T47D (cell line): ENCODE measurements around the gene NCAPD3.

Experiments
- DNase-seq, 2 experiments: peaks; one replicate each; pipeline versions ENCODE4 v3.0.0 to v3.0.0-alpha.2; 2011 to 2012; ENCODE audit warnings: low read depth in 1 of 2, low spot score in 1 of 2
- JUND ChIP-seq: IDR thresholded peaks from 2 replicates; pipeline ENCODE4 v1.6.1; 2012; ENCODE audit warnings: low read depth
- in situ Hi-C: cut with HindIII; loops from 2 replicates; pipeline ENCODE4 v1.10.0; 2016; ENCODE audit warnings: low sequenced_read_pairs, low pct_unique_long_range_greater_than_20kb

NCAPD3 gene

GRCh38 chr11:134142536-134142935 is 81.2 kb downstream of the NCAPD3 start:
- TF ChIP-seq JUND, result no peak
- no peak for DNase-seq
- in situ Hi-C loops, result no loop called here

GRCh38 chr11:134140961-134141490 is 82.7 kb downstream of the NCAPD3 start:
- in situ Hi-C loops, result no loop called here
- no peak for DNase-seq
- TF ChIP-seq JUND, result no peak

DNA sequence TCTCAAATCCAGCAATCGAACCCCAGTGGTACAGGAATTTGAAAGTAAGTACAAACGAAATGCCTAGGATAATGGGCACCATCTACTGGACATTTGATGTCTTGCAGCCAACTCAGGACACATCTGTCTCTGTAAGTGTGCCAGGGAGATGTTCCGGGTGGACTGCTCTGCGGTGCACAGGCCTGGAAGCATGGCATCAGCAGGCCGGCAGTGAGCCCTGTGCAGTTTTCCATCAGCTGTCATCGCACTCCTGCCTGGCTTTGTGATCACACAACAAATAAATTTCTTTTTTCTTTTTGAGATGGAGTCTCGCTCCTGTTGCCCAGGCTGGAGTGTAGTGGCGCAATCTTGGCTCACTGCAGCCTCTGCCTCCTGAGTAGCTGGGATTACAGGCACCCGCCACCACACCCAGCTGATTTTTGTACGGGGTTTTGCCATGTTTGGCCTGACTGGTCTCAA is 83.9 kb downstream of the NCAPD3 start:
- in situ Hi-C loops, result no loop called here

DNA sequence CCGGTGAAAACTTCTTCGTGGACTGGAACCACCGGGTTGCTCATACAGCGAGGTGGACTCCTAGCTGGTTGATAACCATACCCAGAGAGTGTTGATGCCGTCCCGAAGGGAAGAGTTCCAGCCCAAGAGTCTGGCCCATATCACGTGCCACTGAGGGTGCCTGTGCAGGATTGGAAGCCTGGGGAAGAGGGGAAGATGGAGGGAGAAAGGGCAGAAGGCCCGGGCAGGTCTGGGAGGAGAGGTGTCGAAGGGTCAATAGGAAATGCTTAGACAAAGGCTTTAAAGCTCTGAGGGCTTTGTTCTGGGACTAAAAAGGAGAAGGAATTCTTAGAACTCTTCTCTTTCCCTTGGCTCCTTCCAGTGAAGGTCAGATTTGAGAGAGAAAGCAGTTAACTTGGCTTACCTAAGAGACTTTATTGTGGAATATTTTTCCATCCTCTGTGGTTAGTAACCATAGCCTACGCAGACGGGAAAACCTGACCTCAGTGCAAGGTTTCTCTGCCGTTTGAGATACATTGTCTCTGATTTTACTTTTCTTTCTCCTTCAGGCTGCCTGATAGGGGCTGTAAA is 84.4 kb downstream of the NCAPD3 start:
- TF ChIP-seq JUND, result no peak
- in situ Hi-C loops, result no loop called here
- DNase-seq, result no peak

More for the DNA sequence above, 83.9 kb downstream of the NCAPD3 start:
- DNase-seq, result peak; percentile 87 to 91
- no peak for TF ChIP-seq JUND

DNA sequence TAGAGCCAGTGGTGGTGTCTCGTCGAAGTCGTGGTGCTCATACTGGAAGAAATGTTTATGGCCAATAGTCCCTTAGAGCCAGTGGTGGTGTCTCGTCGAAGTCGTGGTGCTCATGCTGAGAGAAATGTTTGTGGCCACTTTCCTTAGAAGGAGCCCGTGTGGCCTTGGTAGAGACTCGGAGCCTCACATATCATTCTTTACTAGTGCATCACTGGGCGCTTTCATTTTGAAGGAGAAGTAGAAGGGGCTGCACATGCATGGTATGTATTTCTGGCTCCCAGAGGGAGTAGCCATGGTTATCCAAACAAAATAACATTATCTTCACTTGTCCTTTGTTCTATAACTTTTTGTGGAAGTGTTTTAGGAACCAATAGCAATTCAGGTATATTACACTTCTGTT is 85.4 kb downstream of the NCAPD3 start:
- in situ Hi-C loops, result no loop called here
- TF ChIP-seq JUND, result no peak
- no peak for DNase-seq

GRCh38 chr11:134134167-134134566 is 89.6 kb downstream of the NCAPD3 start:
- DNase-seq, result no peak
- no peak for TF ChIP-seq JUND
- in situ Hi-C loops, result no loop called here

GRCh38 chr11:134132808-134133207 is 91.0 kb downstream of the NCAPD3 start:
- TF ChIP-seq JUND, result no peak
- in situ Hi-C loops, result no loop called here
- DNase-seq, result no peak

GRCh38 chr11:134131628-134132244 is 92.0 kb downstream of the NCAPD3 start:
- in situ Hi-C loops, result no loop called here
- no peak for DNase-seq
- TF ChIP-seq JUND, result no peak

- in situ Hi-C loops, result no loop called here
- TF ChIP-seq JUND, result no peak
- DNase-seq, result no peak
These were observed 97.4 kb downstream of the NCAPD3 start for GRCh38 chr11:134126217-134126822.

- in situ Hi-C loops, result no loop called here
- no peak for DNase-seq
- no peak for TF ChIP-seq JUND
These were observed 98.3 kb downstream of the NCAPD3 start for GRCh38 chr11:134125507-134125906.

DNA sequence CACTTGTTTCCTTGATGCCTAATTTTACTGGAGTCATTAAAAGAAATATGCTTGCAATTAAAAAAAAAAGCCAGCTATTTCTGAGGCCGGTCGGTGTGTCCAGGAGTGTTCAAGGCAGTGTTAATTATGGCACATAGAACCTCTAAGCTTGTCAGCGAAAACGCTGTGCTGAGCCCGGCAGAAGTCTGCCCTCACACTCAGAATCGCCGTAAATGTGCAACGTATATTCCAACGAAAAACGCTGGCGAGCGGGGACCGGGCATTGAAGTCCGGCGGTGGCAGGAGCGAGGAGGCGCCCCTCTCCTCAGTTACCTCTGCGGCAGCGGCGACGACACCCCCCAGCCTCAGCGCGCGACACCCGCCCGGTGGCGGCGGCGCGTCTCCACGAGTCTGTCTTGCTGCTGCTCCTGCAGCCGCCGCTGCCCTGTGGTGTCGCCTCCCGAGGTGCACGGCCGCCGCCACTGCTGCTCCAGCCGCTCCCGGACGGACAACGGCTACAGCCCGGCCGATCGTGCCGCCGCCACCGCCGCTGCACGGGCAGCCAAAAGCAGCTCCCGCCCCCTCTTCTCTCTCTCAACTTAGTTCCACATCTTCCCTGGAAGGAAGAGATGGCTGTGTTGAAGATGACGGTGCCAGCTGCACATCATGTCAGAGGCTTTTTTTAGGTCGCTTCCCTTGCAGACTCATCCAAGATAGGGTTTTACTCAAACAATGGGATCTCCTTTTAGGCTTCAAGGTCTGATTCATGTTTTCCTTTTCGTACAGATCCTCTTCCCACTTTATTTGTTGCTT is 98.9 kb downstream of the NCAPD3 start:
- in situ Hi-C loops, result no loop called here
- TF ChIP-seq JUND, result no peak
- peak; percentile 58 to 76 for DNase-seq

DNA sequence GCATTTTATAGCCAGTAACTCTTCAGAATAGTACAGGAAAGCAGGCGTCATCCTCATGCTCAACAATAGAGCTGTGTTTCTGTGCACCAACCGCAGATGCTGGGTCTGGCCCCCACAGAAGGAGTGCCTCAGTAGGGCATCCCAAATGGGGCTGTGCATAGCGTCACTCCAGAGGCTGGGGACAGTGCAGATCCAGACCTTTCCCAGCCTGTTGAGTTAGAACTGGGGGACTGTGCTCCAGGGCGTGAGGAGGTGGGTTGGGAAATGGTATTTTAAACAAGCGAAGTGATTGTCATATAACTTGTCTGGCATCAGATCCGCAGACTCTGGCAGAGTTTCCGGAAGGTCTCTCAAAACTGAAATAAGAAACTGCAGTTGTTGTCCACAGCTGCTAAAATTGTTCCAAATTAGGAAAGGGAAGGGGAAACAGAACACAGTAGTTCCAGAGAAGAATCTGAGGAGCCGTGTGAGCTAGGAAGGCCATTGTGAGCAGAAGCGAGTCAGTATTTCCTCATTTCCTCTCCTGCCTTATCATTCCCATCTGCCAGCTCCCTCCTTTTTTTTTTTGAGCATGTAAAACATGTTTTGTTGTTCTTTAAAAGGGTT is 102.7 kb downstream of the NCAPD3 start:
- in situ Hi-C loops, result no loop called here
- no peak for TF ChIP-seq JUND
- DNase-seq, result no peak
